Stimulated activated CD4-positive, alpha-beta T cell treated with anti-CD3 and anti-CD28 coated beads, Interleukin-1b, Interleukin-23, amount 100 ng/mL, for 48 hours (primary cell): Measurements from ENCODE around the gene FITM1.

Experiments used
- DNase-seq: peaks from one replicate; pipeline ENCODE4 v3.0.0-alpha.2; 2020

FITM1 gene

GRCh38 chr14:24121210-24121609 lies 9.2 kb upstream of the FITM1 start:
- DNase-seq: no peak

- no peak for DNase-seq
These were observed 8.0 kb upstream of the FITM1 start for GRCh38 chr14:24122416-24122815.

- DNase-seq: no peak
These were observed 7.6 kb upstream of the FITM1 start for GRCh38 chr14:24122898-24123297.

GRCh38 chr14:24123424-24124417 lies 6.7 kb upstream of the FITM1 start:
- no peak for DNase-seq

- no peak for DNase-seq
These were observed 3.5 kb upstream of the FITM1 start for GRCh38 chr14:24126939-24127338.

GRCh38 chr14:24127673-24128072 lies 2.8 kb upstream of the FITM1 start:
- DNase-seq: no peak

GRCh38 chr14:24129410-24129998 lies 955 bp upstream of the FITM1 start:
- DNase-seq: no peak

- no peak for DNase-seq
These were observed 474 bp downstream of the FITM1 start for GRCh38 chr14:24130717-24131548.

GRCh38 chr14:24131549-24131966 lies 1.1 kb downstream of the FITM1 start:
- DNase-seq: no peak

GRCh38 chr14:24132061-24132685 lies 1.7 kb downstream of the FITM1 start:
- peak; percentile 32 for DNase-seq

- no peak for DNase-seq
These were observed 2.5 kb downstream of the FITM1 start for GRCh38 chr14:24132976-24133375.

GRCh38 chr14:24133735-24134134 lies 3.3 kb downstream of the FITM1 start:
- no peak for DNase-seq

- no peak for DNase-seq
These were observed 5.0 kb downstream of the FITM1 start for GRCh38 chr14:24135584-24135833.

GRCh38 chr14:24135834-24136683 lies 5.6 kb downstream of the FITM1 start, which contains the start of gene PSME1:
TSS of gene PSME1 (plus strand) at chr14:24136194. CDS start at chr14:24136263, 69 bp downstream.
- peak; percentile 94 for DNase-seq

GRCh38 chr14:24136684-24137528 lies 6.4 kb downstream of the FITM1 start:
- no peak for DNase-seq

- DNase-seq: no peak
These were observed 7.3 kb downstream of the FITM1 start for GRCh38 chr14:24137529-24138395.

- no peak for DNase-seq
These were observed 8.2 kb downstream of the FITM1 start for GRCh38 chr14:24138396-24139271.

GRCh38 chr14:24139272-24139934 lies 8.9 kb downstream of the FITM1 start:
- DNase-seq: peak; percentile 42
